Fibroblast of lung (primary cell): Measurements from ENCODE around the gene SPRR2A. TPM values are rescaled to one million over a fixed set of nuclear protein-coding genes. Genes with fewer than 3 reads are reported as not detected.
"Not testable (repeated sequence)": the region's sequence is repeated elsewhere in the genome, so short reads cannot be mapped to it uniquely, and the experiment has no call there.

Source experiments
- DNase-seq, 2 donors: peaks; one replicate each; pipeline versions ENCODE4 v3.0.0 to v3.0.0-alpha.2; 2010; ENCODE audit warnings: low read depth in 2 of 2
- H2AFZ ChIP-seq: 2 replicates; pipeline ENCODE4 v1.5.1; 2012; ENCODE audit warnings: low read length, control low read depth, inconsistent platforms
- H3K27ac ChIP-seq: 2 replicates; pipeline ENCODE4 v1.5.1; 2011; ENCODE audit warnings: low read length, control low read depth; ENCODE audit not compliant: insufficient read depth
- H3K27me3 ChIP-seq: 2 replicates; pipeline ENCODE4 v1.5.1; 2011; ENCODE audit warnings: mild to moderate bottlenecking, low read length; ENCODE audit not compliant: control insufficient read depth, insufficient read depth
- H3K36me3 ChIP-seq: 2 replicates; pipeline ENCODE4 v1.5.1; 2011; ENCODE audit warnings: low read length; ENCODE audit not compliant: control insufficient read depth, insufficient read depth
- H3K4me1 ChIP-seq: 2 replicates; pipeline ENCODE4 v1.5.1; 2011; ENCODE audit warnings: low read length; ENCODE audit not compliant: control insufficient read depth, insufficient read depth; ENCODE audit errors: extremely low read depth
- H3K4me2 ChIP-seq: 2 replicates; pipeline ENCODE4 v1.5.1; 2011; ENCODE audit warnings: low read length, control low read depth; ENCODE audit not compliant: insufficient read depth; ENCODE audit errors: extremely low read depth
- H3K4me3 ChIP-seq, 4 experiments: fragments of 200-600 bp in 1 of 4; sonication (generic) in 1 of 4; replicated peaks in 1 of 4; 2 replicates each; pipeline ENCODE4 v1.5.1; 2011 to 2016; ENCODE audit warnings: low read length in 4 of 4, low read depth in 3 of 4, mild to moderate bottlenecking in 3 of 4, control low read depth in 2 of 4, inconsistent platforms in 1 of 4, mixed read lengths in 1 of 4; ENCODE audit not compliant: insufficient read depth in 1 of 4; ENCODE audit errors: control extremely low read depth in 1 of 4
- H3K79me2 ChIP-seq: 2 replicates; pipeline ENCODE4 v1.5.1; 2012; ENCODE audit warnings: mild to moderate bottlenecking, low read length, inconsistent platforms; ENCODE audit not compliant: control insufficient read depth, insufficient read depth
- H3K9ac ChIP-seq: 2 replicates; pipeline ENCODE4 v1.5.1; 2011; ENCODE audit warnings: mild to moderate bottlenecking, low read length, control low read depth; ENCODE audit not compliant: insufficient read depth
- H3K9me3 ChIP-seq: 2 replicates; pipeline ENCODE4 v1.5.1; 2012; ENCODE audit warnings: low read depth, low read length; ENCODE audit not compliant: control insufficient read depth, insufficient read depth
- H4K20me1 ChIP-seq: 2 replicates; pipeline ENCODE4 v1.5.1; 2011; ENCODE audit warnings: low read length; ENCODE audit not compliant: control insufficient read depth, insufficient read depth; ENCODE audit errors: extremely low read depth
- CTCF ChIP-seq, 2 donors: IDR thresholded peaks in 1 of 2; conservative IDR thresholded peaks in 1 of 2; 1 replicate in 1 of 2; 2 replicates in 1 of 2; pipeline ENCODE4 v1.5.1; 2011 to 2012; ENCODE audit warnings: low read length in 2 of 2, control low read depth in 1 of 2, inconsistent platforms in 1 of 2, low read depth in 1 of 2, mild to moderate bottlenecking in 1 of 2
- EZH2 ChIP-seq: IDR thresholded peaks from 2 replicates; pipeline ENCODE4 v1.5.1; 2012; ENCODE audit warnings: low read length, control low read depth, mild to moderate bottlenecking; ENCODE audit errors: missing control alignments
- polyA plus RNA-seq, 2 donors: library from polyadenylated mRNA; depleted of rRNA in 1 of 2; stranded (reverse) in 1 of 2; unstranded in 1 of 2; fragments of >200 nt; gene quantifications; 2 replicates each; pipeline ENCODE4 v1.2.1, GENCODE V29; 2011 to 2012; ENCODE audit warnings: missing spikeins in 1 of 2
- total RNA-seq: library from RNA; depleted of rRNA; stranded (reverse); fragments of >200 nt; gene quantifications from 2 replicates; pipeline ENCODE4 v1.2.1, GENCODE V29; 2014

Gene SPRR2A
- total and polyA plus RNA-seq, 2 donors (not counting 1 experiment from before 2014, with no cell fraction given), result not detected

GRCh38 chr1:153023109-153023508 is 34.2 kb downstream of the SPRR2A start:
- H3K4me1 ChIP-seq, result no peaks in the 10 kb centered on the region
- TF ChIP-seq CTCF (conservative IDR thresholded peaks at IDR 0.05 in 1 of 2, IDR thresholded peaks at IDR 0.05 in 1 of 2; ENCODE audit: low read depth in 1 of 2, low read length in 2 of 2) (no peak), EZH2 (no peak)

GRCh38 chr1:153022340-153022739 is 35.0 kb downstream of the SPRR2A start:
- H4K20me1 ChIP-seq, H3K36me3 ChIP-seq, H3K27ac ChIP-seq: not testable (repeated sequence)

More at GRCh38 chr1:153023109-153023508, 34.2 kb downstream of the SPRR2A start:
- no peak overlapping the region for H3K4me3 ChIP-seq
- no peak overlapping the region for H3K4me2 ChIP-seq
- no peak for DNase-seq
- H3K27ac ChIP-seq, result no peak overlapping the region
- no peaks in the 10 kb centered on the region for H3K9me3 ChIP-seq
- no peaks in the 10 kb centered on the region for H3K36me3 ChIP-seq
- no peaks in the 10 kb centered on the region for H4K20me1 ChIP-seq
- H3K79me2 ChIP-seq, result no peaks in the 10 kb centered on the region
- no peak overlapping the region for H3K9ac ChIP-seq
- no peaks in the 10 kb centered on the region for H3K27me3 ChIP-seq
- H2AFZ ChIP-seq, result no peak overlapping the region

GRCh38 chr1:153021829-153022228 is 35.5 kb downstream of the SPRR2A start:
- not testable (repeated sequence) for H3K9ac ChIP-seq, H3K4me3 ChIP-seq, H3K27ac ChIP-seq, H4K20me1 ChIP-seq, H2AFZ ChIP-seq, H3K9me3 ChIP-seq, H3K79me2 ChIP-seq, H3K36me3 ChIP-seq, H3K27me3 ChIP-seq, H3K4me2 ChIP-seq, DNase-seq, H3K4me1 ChIP-seq

More at GRCh38 chr1:153022340-153022739, 35.0 kb downstream of the SPRR2A start:
- not testable (repeated sequence) for H3K27me3 ChIP-seq, H3K79me2 ChIP-seq, H3K4me2 ChIP-seq, H3K9me3 ChIP-seq, H3K9ac ChIP-seq, H3K4me3 ChIP-seq, H3K4me1 ChIP-seq, DNase-seq, H2AFZ ChIP-seq

GRCh38 chr1:153011235-153011758 is 46.0 kb downstream of the SPRR2A start:
- not testable (repeated sequence) for H4K20me1 ChIP-seq, H2AFZ ChIP-seq, H3K4me2 ChIP-seq, H3K79me2 ChIP-seq, H3K9me3 ChIP-seq, H3K36me3 ChIP-seq, H3K27ac ChIP-seq, H3K4me1 ChIP-seq, H3K9ac ChIP-seq, H3K4me3 ChIP-seq, H3K27me3 ChIP-seq, DNase-seq

Other genes with a start within 250 kb of the SPRR2A start
- not detected in 2 replicates for gene LCE1B, start 245.5 kb downstream of the SPRR2A start, total RNA-seq
- not detected in 2 replicates for gene LCE1B, start 245.5 kb downstream of the SPRR2A start, polyA plus RNA-seq
- not detected in 2 replicates for gene LCE1A, start 230.0 kb downstream of the SPRR2A start, total RNA-seq
- gene LCE1A, start 230.0 kb downstream of the SPRR2A start, polyA plus RNA-seq, result not detected in 2 replicates
- not detected in 2 replicates for gene LCE6A, start 214.7 kb downstream of the SPRR2A start, total RNA-seq
- not detected in 2 replicates for gene LCE6A, start 214.7 kb downstream of the SPRR2A start, polyA plus RNA-seq
- not detected in 2 replicates for gene LCE7A, start 197.5 kb downstream of the SPRR2A start, total RNA-seq
- gene LCE7A, start 197.5 kb downstream of the SPRR2A start, polyA plus RNA-seq, result not detected in 2 replicates
- 0.17 TPM in 1 of 2 replicates, not detected in the other for gene SMCP, start 179.2 kb downstream of the SPRR2A start, total RNA-seq
- gene SMCP, start 179.2 kb downstream of the SPRR2A start, polyA plus RNA-seq, result 0.12 TPM in 1 of 2 replicates, not detected in the other
- not detected in 2 replicates for gene IVL, start 149.0 kb downstream of the SPRR2A start, total RNA-seq
- gene IVL, start 149.0 kb downstream of the SPRR2A start, polyA plus RNA-seq, result 0.10 and 0.34 TPM in 2 replicates
- not detected in 2 replicates for gene SPRR5, start 110.3 kb downstream of the SPRR2A start, total RNA-seq
- gene SPRR5, start 110.3 kb downstream of the SPRR2A start, polyA plus RNA-seq, result not detected in 2 replicates
- gene SPRR4, start 86.9 kb downstream of the SPRR2A start, total RNA-seq, result not detected in 2 replicates
- gene SPRR4, start 86.9 kb downstream of the SPRR2A start, polyA plus RNA-seq, result not detected in 2 replicates
- gene SPRR1A, start 73.4 kb downstream of the SPRR2A start, total RNA-seq, result not detected in 2 replicates
- gene SPRR1A, start 73.4 kb downstream of the SPRR2A start, polyA plus RNA-seq, result not detected in 2 replicates
- gene SPRR3, start 55.8 kb downstream of the SPRR2A start, total RNA-seq, result not detected in 2 replicates
- gene SPRR3, start 55.8 kb downstream of the SPRR2A start, polyA plus RNA-seq, result not detected in 2 replicates
- gene SPRR1B, start 26.3 kb downstream of the SPRR2A start, total RNA-seq, result not detected in 2 replicates
- gene SPRR1B, start 26.3 kb downstream of the SPRR2A start, polyA plus RNA-seq, result not detected in 2 replicates
- gene SPRR2D, start 16.4 kb downstream of the SPRR2A start, total RNA-seq, result not detected in 2 replicates
- not detected in 2 replicates for gene SPRR2D, start 16.4 kb downstream of the SPRR2A start, polyA plus RNA-seq
- not detected in 2 replicates for gene SPRR2B, start 14.1 kb upstream of the SPRR2A start, total RNA-seq
- gene SPRR2B, start 14.1 kb upstream of the SPRR2A start, polyA plus RNA-seq, result not detected in 2 replicates
- gene SPRR2E, start 37.0 kb upstream of the SPRR2A start, total RNA-seq, result not detected in 2 replicates
- not detected in 2 replicates for gene SPRR2E, start 37.0 kb upstream of the SPRR2A start, polyA plus RNA-seq
- not detected in 2 replicates for gene SPRR2F, start 56.0 kb upstream of the SPRR2A start, total RNA-seq
- not detected in 2 replicates for gene SPRR2F, start 56.0 kb upstream of the SPRR2A start, polyA plus RNA-seq
- gene SPRR2G, start 93.4 kb upstream of the SPRR2A start, total RNA-seq, result not detected in 2 replicates
- gene SPRR2G, start 93.4 kb upstream of the SPRR2A start, polyA plus RNA-seq, result not detected in 2 replicates
- not detected in 2 replicates for gene LELP1, start 145.9 kb upstream of the SPRR2A start, total RNA-seq
- not detected in 2 replicates for gene LELP1, start 145.9 kb upstream of the SPRR2A start, polyA plus RNA-seq
- not detected in 2 replicates for gene PRR9, start 160.1 kb upstream of the SPRR2A start, total RNA-seq
- gene PRR9, start 160.1 kb upstream of the SPRR2A start, polyA plus RNA-seq, result not detected in 2 replicates
- not detected in 2 replicates for gene LORICRIN, start 202.2 kb upstream of the SPRR2A start, total RNA-seq
- not detected in 2 replicates for gene LORICRIN, start 202.2 kb upstream of the SPRR2A start, polyA plus RNA-seq